ENCODE results near the gene CCDC89. TPM values are rescaled to one million over a fixed set of nuclear protein-coding genes. Genes with fewer than 3 reads are reported as not detected.
"Not testable (repeated sequence)": the region's sequence is repeated elsewhere in the genome, so short reads cannot be mapped to it uniquely, and the experiment has no call there.

Gene CCDC89
- total RNA-seq, 2 donors from 2014 or later: 1.4 to 3.6 TPM

DNA sequence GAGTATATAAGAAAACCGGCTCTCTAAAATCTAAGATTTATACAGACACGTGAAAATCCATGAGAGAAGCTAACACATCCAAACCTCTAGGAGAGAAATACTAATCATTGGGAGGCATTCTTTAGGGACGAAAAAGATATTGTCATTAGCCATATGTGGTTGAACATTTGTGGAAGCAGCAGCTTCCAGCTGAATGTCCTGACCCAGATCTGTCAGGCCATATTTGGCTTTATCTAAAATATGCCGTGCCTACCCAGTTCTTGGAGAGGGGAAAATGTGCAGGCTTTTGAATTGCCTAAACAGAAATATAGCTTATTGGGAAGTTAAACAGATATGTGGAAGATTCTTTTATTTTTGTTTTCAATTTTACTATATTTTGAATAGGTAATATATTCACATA lies 6.4 kb downstream of the CCDC89 start:
- no peak for DNase-seq (ENCODE audit: low spot score)
- Histone ChIP-seq H3K36me3 (no peaks in the 10 kb centered on the region), H3K4me3 (no peak overlapping the region), H3K4me1 (replicated peaks) (no peaks in the 10 kb centered on the region), H3K9me3 (no peaks in the 10 kb centered on the region), H3K27ac (no peak overlapping the region), H3K27me3 (replicated peaks; ENCODE audit: insufficient read depth) (no peaks in the 10 kb centered on the region)
- intact Hi-C loops (cut with DNase I): no loop called here
- WGBS: 74% methylated on average over 4 of the region's 4 CpGs
- TF ChIP-seq POLR2AphosphoS5 (IDR thresholded peaks at IDR 0.05): no peak
- TF ChIP-seq, protein P1, sequence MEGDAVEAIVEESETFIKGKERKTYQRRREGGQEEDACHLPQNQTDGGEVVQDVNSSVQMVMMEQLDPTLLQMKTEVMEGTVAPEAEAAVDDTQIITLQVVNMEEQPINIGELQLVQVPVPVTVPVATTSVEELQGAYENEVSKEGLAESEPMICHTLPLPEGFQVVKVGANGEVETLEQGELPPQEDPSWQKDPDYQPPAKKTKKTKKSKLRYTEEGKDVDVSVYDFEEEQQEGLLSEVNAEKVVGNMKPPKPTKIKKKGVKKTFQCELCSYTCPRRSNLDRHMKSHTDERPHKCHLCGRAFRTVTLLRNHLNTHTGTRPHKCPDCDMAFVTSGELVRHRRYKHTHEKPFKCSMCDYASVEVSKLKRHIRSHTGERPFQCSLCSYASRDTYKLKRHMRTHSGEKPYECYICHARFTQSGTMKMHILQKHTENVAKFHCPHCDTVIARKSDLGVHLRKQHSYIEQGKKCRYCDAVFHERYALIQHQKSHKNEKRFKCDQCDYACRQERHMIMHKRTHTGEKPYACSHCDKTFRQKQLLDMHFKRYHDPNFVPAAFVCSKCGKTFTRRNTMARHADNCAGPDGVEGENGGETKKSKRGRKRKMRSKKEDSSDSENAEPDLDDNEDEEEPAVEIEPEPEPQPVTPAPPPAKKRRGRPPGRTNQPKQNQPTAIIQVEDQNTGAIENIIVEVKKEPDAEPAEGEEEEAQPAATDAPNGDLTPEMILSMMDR (IDR thresholded peaks at IDR 0.05): no peak
- no peak for TF ChIP-seq POLR2A (IDR thresholded peaks at IDR 0.05)

DNA sequence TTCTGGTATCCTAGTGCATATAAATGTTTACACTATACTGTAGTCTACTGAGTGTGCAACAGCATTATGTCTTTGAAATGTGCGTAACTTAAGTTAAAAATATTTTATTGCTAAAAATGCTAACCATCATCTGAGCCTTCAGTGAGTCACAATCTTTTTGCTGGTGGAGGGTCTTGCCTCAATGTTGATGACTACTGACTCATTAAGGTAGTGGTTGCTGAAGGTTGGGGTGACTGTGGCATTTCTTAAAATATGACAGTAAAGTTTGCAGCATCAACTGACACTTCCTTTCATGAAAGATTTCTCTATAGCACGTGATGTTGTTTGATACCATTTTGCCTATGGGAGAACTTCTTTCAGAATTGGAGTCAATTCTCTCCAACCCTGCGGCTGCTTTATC lies 12.6 kb downstream of the CCDC89 start:
- TF ChIP-seq POLR2AphosphoS5 (IDR thresholded peaks at IDR 0.05) (no peak), POLR2A (IDR thresholded peaks at IDR 0.05) (no peak)
- TF ChIP-seq, protein P1 (IDR thresholded peaks at IDR 0.05): no peak
- whole genome bisulfite sequencing: 95% methylated on average over 3 of the region's 3 CpGs
- no peak overlapping the region for H3K4me3 ChIP-seq
- no peaks in the 10 kb centered on the region for H3K27me3 ChIP-seq (replicated peaks; ENCODE audit: insufficient read depth)
- H3K27ac ChIP-seq: no peak overlapping the region
- no peak for DNase-seq (ENCODE audit: low spot score)
- H3K9me3 ChIP-seq: no peaks in the 10 kb centered on the region
- H3K4me1 ChIP-seq (replicated peaks): no peaks in the 10 kb centered on the region
- H3K36me3 ChIP-seq: no peaks in the 10 kb centered on the region
- intact Hi-C loops (cut with DNase I): no loop called here

DNA sequence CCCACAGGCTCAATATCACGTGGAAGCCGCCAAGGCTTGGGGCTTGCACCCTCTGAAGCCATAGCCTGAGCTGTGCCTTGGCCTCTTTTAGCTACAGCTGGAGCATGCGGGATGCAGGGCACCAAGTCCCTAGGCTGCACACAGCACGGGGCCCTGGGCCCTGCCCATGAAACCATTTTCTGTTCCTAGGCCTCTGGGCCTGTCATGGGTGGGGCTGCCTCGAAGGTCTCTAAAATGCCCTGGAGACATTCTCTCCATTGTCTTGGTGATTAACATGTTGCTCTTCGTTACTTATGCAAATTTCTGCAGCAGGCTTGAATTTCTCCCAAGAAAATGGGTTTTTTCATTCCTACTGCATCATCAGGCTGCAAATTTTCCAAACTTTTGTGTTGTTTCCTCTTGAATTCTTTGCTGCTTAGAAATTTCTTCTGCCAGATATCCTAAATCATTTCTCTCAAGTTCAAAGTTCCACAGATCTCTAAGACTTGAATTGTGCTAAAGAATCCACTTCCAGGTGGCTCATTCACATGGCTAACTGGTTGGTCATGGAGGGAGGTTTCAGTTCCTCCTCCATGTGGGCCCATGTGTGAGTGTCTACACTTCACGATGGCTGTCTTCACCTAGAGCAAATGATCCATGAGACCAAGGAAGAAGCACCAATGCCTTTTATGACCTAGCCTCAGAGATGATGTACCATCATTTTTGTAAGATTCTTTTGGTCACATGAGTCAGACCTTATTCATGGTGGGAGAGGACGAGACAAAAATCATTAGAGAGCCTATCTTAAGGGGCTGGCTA lies 13.7 kb downstream of the CCDC89 start:
- WGBS: 93% methylated on average over 8 of the region's 8 CpGs
- H3K4me3 ChIP-seq: no peak overlapping the region
- DNase-seq (ENCODE audit: low spot score): no peak
- intact Hi-C loops (cut with DNase I): no loop called here
- TF ChIP-seq, protein P1 (IDR thresholded peaks at IDR 0.05): no peak
- TF ChIP-seq POLR2A (IDR thresholded peaks at IDR 0.05) (no peak), POLR2AphosphoS5 (IDR thresholded peaks at IDR 0.05) (no peak)
- H3K9me3 ChIP-seq: no peaks in the 10 kb centered on the region
- H3K36me3 ChIP-seq: no peaks in the 10 kb centered on the region
- H3K27ac ChIP-seq: no peak overlapping the region
- no peaks in the 10 kb centered on the region for H3K27me3 ChIP-seq (replicated peaks; ENCODE audit: insufficient read depth)
- H3K4me1 ChIP-seq (replicated peaks): no peaks in the 10 kb centered on the region

DNA sequence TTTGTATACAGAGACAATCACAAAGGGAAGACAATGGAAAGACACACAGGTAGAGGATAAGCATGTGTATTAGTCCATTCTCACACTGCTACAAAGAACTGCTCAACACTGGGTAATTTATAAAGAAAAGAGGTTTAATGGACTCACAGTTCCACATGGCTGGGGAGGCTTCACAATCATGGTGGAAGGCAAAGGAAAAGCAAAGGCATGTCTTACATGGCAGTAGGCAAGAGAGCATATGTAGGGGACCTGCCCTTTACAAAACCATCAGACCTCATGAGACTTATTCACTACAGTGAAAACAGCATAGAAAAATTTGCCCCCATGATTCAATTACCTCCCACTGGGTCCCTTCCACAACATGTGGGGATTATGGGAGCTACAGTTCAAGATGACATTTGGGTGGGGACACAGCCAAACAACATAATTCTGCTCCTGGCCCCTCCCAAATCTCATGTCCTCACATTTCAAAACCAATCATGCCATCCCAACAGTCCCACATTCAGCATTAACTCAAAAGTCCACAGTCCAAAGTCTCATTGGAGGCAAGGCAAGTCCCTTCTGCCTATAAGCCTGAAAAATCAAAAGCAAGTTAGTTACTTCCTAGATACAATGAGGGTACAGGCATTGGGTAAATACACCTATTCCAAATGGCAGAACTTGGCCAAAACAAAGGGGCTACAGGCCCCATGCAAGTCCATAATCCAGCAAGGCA lies 14.9 kb downstream of the CCDC89 start:
- H3K36me3 ChIP-seq; H3K4me1 ChIP-seq (replicated peaks); H3K27ac ChIP-seq; H3K9me3 ChIP-seq; DNase-seq (ENCODE audit: low spot score); intact Hi-C loops (cut with DNase I); H3K27me3 ChIP-seq (replicated peaks; ENCODE audit: insufficient read depth); H3K4me3 ChIP-seq: not testable (repeated sequence)

DNA sequence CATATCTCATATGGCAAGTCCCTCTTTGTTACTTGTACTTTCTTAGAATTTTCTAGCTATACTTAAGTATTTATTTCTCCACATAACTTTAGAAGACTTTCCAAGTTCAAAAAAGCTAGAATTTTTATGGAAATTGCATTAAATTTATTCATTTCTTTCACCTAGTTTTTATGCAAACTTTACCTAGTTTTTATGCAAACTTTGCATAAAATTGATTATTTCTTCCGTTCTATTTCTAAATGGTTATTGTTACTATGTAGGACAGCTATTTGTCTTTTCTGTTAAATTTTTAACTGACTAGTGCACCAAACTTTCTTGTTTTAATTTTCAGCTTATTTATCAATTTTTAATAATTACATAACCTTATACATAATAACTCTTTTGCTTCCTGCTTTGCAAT lies 17.8 kb downstream of the CCDC89 start:
- Histone ChIP-seq H3K36me3 (no peaks in the 10 kb centered on the region), H3K4me3 (no peak overlapping the region), H3K9me3 (no peaks in the 10 kb centered on the region), H3K4me1 (replicated peaks) (no peaks in the 10 kb centered on the region), H3K27ac (no peak overlapping the region), H3K27me3 (replicated peaks; ENCODE audit: insufficient read depth) (no peaks in the 10 kb centered on the region)
- intact Hi-C loops (cut with DNase I): no loop called here
- TF ChIP-seq POLR2AphosphoS5 (IDR thresholded peaks at IDR 0.05) (no peak), POLR2A (IDR thresholded peaks at IDR 0.05) (no peak)
- TF ChIP-seq, protein P1 (IDR thresholded peaks at IDR 0.05): no peak
- 97% methylated on average over 1 of the region's 1 CpG for WGBS
- no peak for DNase-seq (ENCODE audit: low spot score)

Data from prostate gland (tissue), 2 donors.